ENCODE data around the gene CCDC85A.

CCDC85A gene

GRCh38 chr2:56287508-56287907 is 103.7 kb downstream of the CCDC85A start:
- no peak for TF ChIP-seq POLR2AphosphoS5 (IDR thresholded peaks at IDR 0.05; ENCODE audit: borderline replicate concordance, low read depth, low read length)
- TF ChIP-seq FOXP2 (optimal IDR thresholded peaks at IDR 0.05; ENCODE audit: control extremely low read depth, extremely low read length, insufficient read depth) = no peak
- TF ChIP-seq EZH2 (IDR thresholded peaks at IDR 0.05) = no peak
- Histone ChIP-seq H3K4me3 (no peak overlapping the region), H3K9ac (ENCODE audit: insufficient read length) (no peak overlapping the region), H3K36me3 (ENCODE audit: insufficient read depth, low read length) (no peaks in the 10 kb centered on the region), H3K27ac (no peak overlapping the region), H3K9me3 (ENCODE audit: low read depth, low read length) (no peaks in the 10 kb centered on the region)
- no peak for DNase-seq (ENCODE audit: low read depth, low spot score)

GRCh38 chr2:56287974-56288373 is 104.2 kb downstream of the CCDC85A start:
- H3K27ac ChIP-seq = no peak overlapping the region
- H3K9ac ChIP-seq (ENCODE audit: insufficient read length) = no peak overlapping the region
- H3K36me3 ChIP-seq (ENCODE audit: insufficient read depth, low read length) = no peaks in the 10 kb centered on the region
- H3K4me3 ChIP-seq = no peak overlapping the region
- DNase-seq (ENCODE audit: low read depth, low spot score) = no peak
- TF ChIP-seq POLR2AphosphoS5 (IDR thresholded peaks at IDR 0.05; ENCODE audit: borderline replicate concordance, low read depth, low read length) (no peak), FOXP2 (optimal IDR thresholded peaks at IDR 0.05; ENCODE audit: control extremely low read depth, extremely low read length, insufficient read depth) (no peak), EZH2 (IDR thresholded peaks at IDR 0.05) (no peak)
- H3K9me3 ChIP-seq (ENCODE audit: low read depth, low read length) = no peaks in the 10 kb centered on the region

GRCh38 chr2:56288838-56289580 is 105.2 kb downstream of the CCDC85A start:
- no peaks in the 10 kb centered on the region for H3K9me3 ChIP-seq (ENCODE audit: low read depth, low read length)
- no peaks in the 10 kb centered on the region for H3K36me3 ChIP-seq (ENCODE audit: insufficient read depth, low read length)
- no peak for TF ChIP-seq FOXP2 (optimal IDR thresholded peaks at IDR 0.05; ENCODE audit: control extremely low read depth, extremely low read length, insufficient read depth)
- TF ChIP-seq POLR2AphosphoS5 (IDR thresholded peaks at IDR 0.05; ENCODE audit: borderline replicate concordance, low read depth, low read length) = no peak
- TF ChIP-seq EZH2 (IDR thresholded peaks at IDR 0.05) = no peak
- DNase-seq (ENCODE audit: low read depth, low spot score) = no peak
- H3K27ac ChIP-seq = no peak overlapping the region
- no peak overlapping the region for H3K4me3 ChIP-seq
- no peak overlapping the region for H3K9ac ChIP-seq (ENCODE audit: insufficient read length)

DNA sequence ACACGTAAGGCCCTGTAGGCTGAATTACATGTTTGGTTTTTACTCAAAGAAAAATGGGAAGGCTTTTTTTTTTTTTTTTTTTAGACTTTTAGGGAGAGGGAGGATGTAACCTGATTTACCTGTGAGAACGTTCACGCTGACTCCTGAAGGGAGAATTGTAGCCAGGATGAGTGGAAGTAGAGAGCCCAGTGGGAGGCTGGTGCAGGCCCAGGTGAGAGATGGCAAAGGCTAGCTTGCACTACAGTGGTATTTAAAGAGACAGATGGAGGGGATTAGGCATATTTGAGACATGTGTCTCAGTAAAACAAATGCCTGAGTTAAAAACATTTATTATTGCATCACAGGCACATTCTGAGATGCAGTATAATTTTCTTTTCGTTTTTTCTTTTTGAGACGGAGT is 107.9 kb downstream of the CCDC85A start:
- no peaks in the 10 kb centered on the region for H3K9me3 ChIP-seq (ENCODE audit: low read depth, low read length)
- DNase-seq (ENCODE audit: low read depth, low spot score) = no peak

DNA sequence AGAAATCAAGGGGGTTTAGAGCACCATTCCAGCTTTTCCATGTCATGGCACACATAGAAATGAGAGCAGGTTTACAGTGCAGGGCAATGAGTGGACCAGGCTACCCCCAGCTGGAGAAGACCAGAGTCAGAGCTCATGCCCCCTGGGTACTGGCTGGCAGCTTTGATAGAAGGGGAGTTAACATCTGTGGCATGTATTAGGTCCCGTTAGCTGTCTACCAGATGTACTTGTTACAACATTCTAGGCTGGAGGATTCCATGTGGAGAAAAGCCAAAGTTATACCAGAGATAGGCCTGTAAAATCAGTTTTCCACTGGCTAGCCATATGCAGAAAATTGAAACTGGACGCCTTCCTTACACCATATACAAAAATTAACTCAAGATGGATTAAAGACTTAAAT is 109.2 kb downstream of the CCDC85A start:
- Histone ChIP-seq H3K9ac (ENCODE audit: insufficient read length) (no peak overlapping the region), H3K9me3 (ENCODE audit: low read depth, low read length) (no peaks in the 10 kb centered on the region), H3K36me3 (ENCODE audit: insufficient read depth, low read length) (no peaks in the 10 kb centered on the region), H3K27ac (no peak overlapping the region), H3K4me3 (no peak overlapping the region)
- TF ChIP-seq FOXP2 (optimal IDR thresholded peaks at IDR 0.05; ENCODE audit: control extremely low read depth, extremely low read length, insufficient read depth) = no peak
- TF ChIP-seq POLR2AphosphoS5 (IDR thresholded peaks at IDR 0.05; ENCODE audit: borderline replicate concordance, low read depth, low read length) = no peak
- no peak for TF ChIP-seq EZH2 (IDR thresholded peaks at IDR 0.05)
- DNase-seq (ENCODE audit: low read depth, low spot score) = no peak

More for the DNA sequence above, 107.9 kb downstream of the CCDC85A start:
- Histone ChIP-seq H3K4me3 (no peak overlapping the region), H3K9ac (ENCODE audit: insufficient read length) (no peak overlapping the region), H3K36me3 (ENCODE audit: insufficient read depth, low read length) (no peaks in the 10 kb centered on the region), H3K27ac (no peak overlapping the region)
- TF ChIP-seq FOXP2 (optimal IDR thresholded peaks at IDR 0.05; ENCODE audit: control extremely low read depth, extremely low read length, insufficient read depth) (no peak), EZH2 (IDR thresholded peaks at IDR 0.05) (no peak), POLR2AphosphoS5 (IDR thresholded peaks at IDR 0.05; ENCODE audit: borderline replicate concordance, low read depth, low read length) (no peak)

- no peak for DNase-seq (ENCODE audit: low read depth, low spot score)
- Histone ChIP-seq H3K9me3 (ENCODE audit: low read depth, low read length) (no peaks in the 10 kb centered on the region), H3K4me3 (no peak overlapping the region), H3K36me3 (ENCODE audit: insufficient read depth, low read length) (no peaks in the 10 kb centered on the region), H3K27ac (no peak overlapping the region), H3K9ac (ENCODE audit: insufficient read length) (no peak overlapping the region)
- no peak for TF ChIP-seq FOXP2 (optimal IDR thresholded peaks at IDR 0.05; ENCODE audit: control extremely low read depth, extremely low read length, insufficient read depth)
- no peak for TF ChIP-seq EZH2 (IDR thresholded peaks at IDR 0.05)
- no peak for TF ChIP-seq POLR2AphosphoS5 (IDR thresholded peaks at IDR 0.05; ENCODE audit: borderline replicate concordance, low read depth, low read length)
Observed at GRCh38 chr2:56295666-56296065, 111.9 kb downstream of the CCDC85A start.

- no peak overlapping the region for H3K9ac ChIP-seq (ENCODE audit: insufficient read length)
- H3K36me3 ChIP-seq (ENCODE audit: insufficient read depth, low read length) = no peaks in the 10 kb centered on the region
- H3K4me3 ChIP-seq = no peak overlapping the region
- TF ChIP-seq FOXP2 (optimal IDR thresholded peaks at IDR 0.05; ENCODE audit: control extremely low read depth, extremely low read length, insufficient read depth) (no peak), EZH2 (IDR thresholded peaks at IDR 0.05) (no peak), POLR2AphosphoS5 (IDR thresholded peaks at IDR 0.05; ENCODE audit: borderline replicate concordance, low read depth, low read length) (no peak)
- DNase-seq (ENCODE audit: low read depth, low spot score) = no peak
- H3K9me3 ChIP-seq (ENCODE audit: low read depth, low read length) = no peaks in the 10 kb centered on the region
- H3K27ac ChIP-seq = no peak overlapping the region
Observed at GRCh38 chr2:56297671-56298070, 113.9 kb downstream of the CCDC85A start.

DNA sequence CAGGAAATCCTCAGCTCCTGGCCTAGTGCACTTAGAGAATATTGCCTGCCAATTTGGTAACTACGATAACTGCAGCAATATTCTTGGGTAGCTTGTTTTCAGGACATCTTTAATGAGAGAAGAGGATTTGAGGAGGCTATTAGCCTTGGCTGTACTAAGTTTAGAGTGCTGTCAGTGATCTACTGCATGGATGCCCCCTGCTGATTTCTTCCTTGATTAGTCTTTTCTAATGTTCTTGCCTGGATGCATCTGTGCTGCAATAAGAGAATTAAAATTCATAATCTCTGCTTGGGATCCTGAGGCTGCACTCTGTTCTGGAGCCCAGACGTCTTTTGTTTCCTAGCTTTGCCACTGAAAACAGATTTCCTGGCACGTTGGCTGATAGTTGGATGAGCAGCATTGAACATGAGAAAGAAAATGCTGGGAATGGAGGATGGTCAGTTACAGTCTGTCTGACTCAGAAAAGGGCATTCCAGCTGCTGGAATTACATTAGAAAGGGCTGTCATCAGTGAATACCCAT is 115.4 kb downstream of the CCDC85A start:
- TF ChIP-seq FOXP2 (optimal IDR thresholded peaks at IDR 0.05; ENCODE audit: control extremely low read depth, extremely low read length, insufficient read depth) (no peak), EZH2 (IDR thresholded peaks at IDR 0.05) (no peak), POLR2AphosphoS5 (IDR thresholded peaks at IDR 0.05; ENCODE audit: borderline replicate concordance, low read depth, low read length) (no peak)

More for the DNA sequence above, 115.4 kb downstream of the CCDC85A start:
- DNase-seq (ENCODE audit: low read depth, low spot score) = no peak
- no peaks in the 10 kb centered on the region for H3K36me3 ChIP-seq (ENCODE audit: insufficient read depth, low read length)
- no peak overlapping the region for H3K9ac ChIP-seq (ENCODE audit: insufficient read length)
- no peak overlapping the region for H3K27ac ChIP-seq
- no peaks in the 10 kb centered on the region for H3K9me3 ChIP-seq (ENCODE audit: low read depth, low read length)
- no peak overlapping the region for H3K4me3 ChIP-seq
